C4-2B (cell line): ENCODE results near the gene TTLL7.

ENCODE experiments used
- H3K27ac ChIP-seq: fragments of 450-650 bp; 2 replicates; pipeline ENCODE4 v1.5.1; 2017
- ZFX ChIP-seq: fragments of 450-650 bp; IDR thresholded peaks from 2 replicates; pipeline ENCODE4 v1.6.1; 2017
- TF ChIP-seq, protein P1 (sequence below): fragments of 450-650 bp; conservative IDR thresholded peaks from 2 replicates; pipeline ENCODE4 v1.5.1; 2017; ENCODE audit warnings: mild to moderate bottlenecking

Gene TTLL7

GRCh38 chr1:83857103-83857502 lies 141.8 kb downstream of the TTLL7 start:
- TF ChIP-seq ZFX = no peak
- TF ChIP-seq, protein P1, sequence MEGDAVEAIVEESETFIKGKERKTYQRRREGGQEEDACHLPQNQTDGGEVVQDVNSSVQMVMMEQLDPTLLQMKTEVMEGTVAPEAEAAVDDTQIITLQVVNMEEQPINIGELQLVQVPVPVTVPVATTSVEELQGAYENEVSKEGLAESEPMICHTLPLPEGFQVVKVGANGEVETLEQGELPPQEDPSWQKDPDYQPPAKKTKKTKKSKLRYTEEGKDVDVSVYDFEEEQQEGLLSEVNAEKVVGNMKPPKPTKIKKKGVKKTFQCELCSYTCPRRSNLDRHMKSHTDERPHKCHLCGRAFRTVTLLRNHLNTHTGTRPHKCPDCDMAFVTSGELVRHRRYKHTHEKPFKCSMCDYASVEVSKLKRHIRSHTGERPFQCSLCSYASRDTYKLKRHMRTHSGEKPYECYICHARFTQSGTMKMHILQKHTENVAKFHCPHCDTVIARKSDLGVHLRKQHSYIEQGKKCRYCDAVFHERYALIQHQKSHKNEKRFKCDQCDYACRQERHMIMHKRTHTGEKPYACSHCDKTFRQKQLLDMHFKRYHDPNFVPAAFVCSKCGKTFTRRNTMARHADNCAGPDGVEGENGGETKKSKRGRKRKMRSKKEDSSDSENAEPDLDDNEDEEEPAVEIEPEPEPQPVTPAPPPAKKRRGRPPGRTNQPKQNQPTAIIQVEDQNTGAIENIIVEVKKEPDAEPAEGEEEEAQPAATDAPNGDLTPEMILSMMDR = peak; percentile 56
- no peak overlapping the region for H3K27ac ChIP-seq

DNA sequence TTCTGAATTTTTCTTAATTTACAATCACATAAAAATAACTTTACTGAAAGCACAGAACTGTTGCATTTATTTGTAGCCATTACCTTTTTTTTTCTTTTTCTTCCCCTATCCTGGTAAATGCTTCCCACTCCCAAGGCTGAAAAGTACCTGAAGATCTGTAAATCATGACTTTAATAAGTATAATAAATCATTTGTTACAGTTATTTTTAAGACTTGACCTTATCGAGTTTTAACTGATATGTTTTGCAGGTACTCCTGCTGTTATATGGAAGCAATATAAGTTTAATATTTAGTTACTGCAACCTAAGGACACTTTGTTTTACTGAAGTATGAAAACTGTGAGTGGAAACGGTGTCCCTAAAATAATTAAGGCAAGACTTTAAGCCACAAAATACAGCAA lies 142.6 kb downstream of the TTLL7 start:
- TF ChIP-seq, protein P1 = no peak
- no peak for TF ChIP-seq ZFX
- no peak overlapping the region for H3K27ac ChIP-seq

GRCh38 chr1:83854456-83854855 lies 144.5 kb downstream of the TTLL7 start:
- TF ChIP-seq, protein P1 = no peak
- no peak for TF ChIP-seq ZFX
- no peak overlapping the region for H3K27ac ChIP-seq

- TF ChIP-seq, protein P1 = no peak
- TF ChIP-seq ZFX = no peak
- H3K27ac ChIP-seq = no peak overlapping the region
These were observed 148.1 kb downstream of the TTLL7 start for GRCh38 chr1:83850834-83851233.

DNA sequence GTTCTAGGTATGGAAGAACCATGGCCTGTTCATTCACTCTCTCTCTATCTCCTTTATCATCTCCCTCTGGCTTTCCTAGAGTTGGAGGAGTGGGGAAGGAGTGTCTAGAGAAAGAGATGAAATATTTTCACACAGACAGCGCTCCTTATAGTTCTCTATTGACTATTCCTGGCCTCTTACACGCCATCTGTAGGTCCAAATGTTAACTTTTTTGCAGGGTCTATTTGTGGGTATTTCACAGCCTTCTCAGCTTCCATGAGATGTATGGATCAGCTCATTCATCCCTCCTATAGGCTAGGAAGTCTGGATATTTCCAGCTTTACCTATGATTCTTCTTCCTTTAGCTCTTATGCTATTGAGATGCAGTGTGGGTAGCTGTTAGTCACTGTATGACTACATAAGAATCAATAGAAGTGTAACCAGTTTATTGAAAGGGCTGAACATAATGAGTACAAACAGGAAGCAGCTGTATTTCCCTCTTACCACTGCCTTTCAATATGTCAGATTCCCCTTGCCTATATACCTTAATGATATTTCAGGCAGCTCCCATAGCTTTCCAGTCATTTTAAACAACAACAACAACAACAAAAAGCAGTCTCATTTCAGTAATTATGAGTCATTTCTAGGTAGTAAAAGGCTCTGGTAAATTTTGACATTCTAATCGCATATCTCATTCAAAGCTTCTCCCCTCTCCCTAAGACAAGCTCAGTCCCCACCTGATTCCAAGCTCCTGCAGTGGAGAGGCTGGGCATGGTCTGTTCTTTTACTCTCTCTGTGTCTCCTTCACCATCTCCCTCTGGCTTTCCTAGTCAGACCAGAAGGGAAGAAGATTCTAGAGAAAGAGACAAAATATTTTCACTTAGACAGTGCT lies 149.5 kb downstream of the TTLL7 start:
- H3K27ac ChIP-seq = no peak overlapping the region
- no peak for TF ChIP-seq ZFX
- TF ChIP-seq, protein P1 = peak; percentile 16; the same call in 1 of the 2 replicates

GRCh38 chr1:83846138-83846537 lies 152.8 kb downstream of the TTLL7 start:
- TF ChIP-seq, protein P1 = no peak
- no peak for TF ChIP-seq ZFX
- no peak overlapping the region for H3K27ac ChIP-seq

GRCh38 chr1:83845437-83846071 lies 153.4 kb downstream of the TTLL7 start:
- H3K27ac ChIP-seq = no peak overlapping the region
- no peak for TF ChIP-seq ZFX
- TF ChIP-seq, protein P1 = no peak
